ENCODE results near the gene TUT1. TPM values are rescaled to one million over a fixed set of nuclear protein-coding genes. Genes with fewer than 3 reads are reported as not detected.
"Not testable (repeated sequence)": the region's sequence is repeated elsewhere in the genome, so short reads cannot be mapped to it uniquely, and the experiment has no call there.

Gene TUT1
- total RNA-seq, 1 experiment from 2014 or later, result 26.0 TPM

- ChIA-PET POLR2A (interaction anchor here (0.6 to 6.6 kb wide), 51 partner anchors 9 to 1653 kb away, joined by 3 to 164 read pairs (median 7); partner anchors contain the start of genes AHNAK, B3GAT3, C11orf98 and CSKMT), CTCF (interaction anchor here (0.6 to 3.9 kb wide), 26 partner anchors 15 to 211 kb away, joined by 3 to 39 read pairs (median 4); partner anchors contain the start of genes B3GAT3, C11orf98, CSKMT and EML3)
- peak overlapping the region; percentile 95 for H3K27ac Mint-ChIP-seq (ENCODE audit: low read depth, unreplicated experiment)
- TF ChIP-seq, protein P1, sequence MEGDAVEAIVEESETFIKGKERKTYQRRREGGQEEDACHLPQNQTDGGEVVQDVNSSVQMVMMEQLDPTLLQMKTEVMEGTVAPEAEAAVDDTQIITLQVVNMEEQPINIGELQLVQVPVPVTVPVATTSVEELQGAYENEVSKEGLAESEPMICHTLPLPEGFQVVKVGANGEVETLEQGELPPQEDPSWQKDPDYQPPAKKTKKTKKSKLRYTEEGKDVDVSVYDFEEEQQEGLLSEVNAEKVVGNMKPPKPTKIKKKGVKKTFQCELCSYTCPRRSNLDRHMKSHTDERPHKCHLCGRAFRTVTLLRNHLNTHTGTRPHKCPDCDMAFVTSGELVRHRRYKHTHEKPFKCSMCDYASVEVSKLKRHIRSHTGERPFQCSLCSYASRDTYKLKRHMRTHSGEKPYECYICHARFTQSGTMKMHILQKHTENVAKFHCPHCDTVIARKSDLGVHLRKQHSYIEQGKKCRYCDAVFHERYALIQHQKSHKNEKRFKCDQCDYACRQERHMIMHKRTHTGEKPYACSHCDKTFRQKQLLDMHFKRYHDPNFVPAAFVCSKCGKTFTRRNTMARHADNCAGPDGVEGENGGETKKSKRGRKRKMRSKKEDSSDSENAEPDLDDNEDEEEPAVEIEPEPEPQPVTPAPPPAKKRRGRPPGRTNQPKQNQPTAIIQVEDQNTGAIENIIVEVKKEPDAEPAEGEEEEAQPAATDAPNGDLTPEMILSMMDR (IDR thresholded peaks at IDR 0.05; ENCODE audit: unreplicated experiment), result no peak
- intact Hi-C loops (cut with micrococcal nuclease), result loop anchor here (2.0 to 5.0 kb wide), 2 partner anchors 21 to 80 kb away; partner anchors contain the start of genes EML3, LBHD1, ROM1 and UQCC3
- H3K4me3 Mint-ChIP-seq (ENCODE audit: unreplicated experiment), result peak overlapping the region; percentile 96
- H3K4me1 Mint-ChIP-seq (ENCODE audit: insufficient read depth, unreplicated experiment), result peaks cover 12% of the 10 kb centered on the region
- BruUV-seq (replicated peaks), result TSS peak; percentile 97
- peaks cover 82% of the 10 kb centered on the region for H3K36me3 Mint-ChIP-seq (ENCODE audit: insufficient read depth, unreplicated experiment)
- DNase-seq (ENCODE audit: unreplicated experiment), result no peak
- H3K27me3 Mint-ChIP-seq (ENCODE audit: insufficient read depth, unreplicated experiment), result no peaks in the 10 kb centered on the region
- H3K9me3 Mint-ChIP-seq (ENCODE audit: unreplicated experiment), result no peaks in the 10 kb centered on the region
These were observed 958 bp upstream of the TUT1 start for GRCh38 chr11:62592146-62592815.

- ChIA-PET POLR2A (interaction anchor here (0.6 to 6.6 kb wide), 8 partner anchors 12 to 1896 kb away, joined by 3 to 164 read pairs (median 4); partner anchors contain the start of genes B3GAT3, EEF1G and MTA2), CTCF (interaction anchor here (0.6 to 1.3 kb wide), 9 partner anchors 16 to 274 kb away, joined by 3 to 4 read pairs (median 4); partner anchors contain the start of gene EEF1G)
- peaks cover 78% of the 10 kb centered on the region for H3K36me3 Mint-ChIP-seq (ENCODE audit: insufficient read depth, unreplicated experiment)
- intact Hi-C loops (cut with micrococcal nuclease), result no loop called here
- peak overlapping the region; percentile 96 for H3K4me3 Mint-ChIP-seq (ENCODE audit: unreplicated experiment)
- TF ChIP-seq, protein P1 (IDR thresholded peaks at IDR 0.05; ENCODE audit: unreplicated experiment), result no peak
- no peaks in the 10 kb centered on the region for H3K27me3 Mint-ChIP-seq (ENCODE audit: insufficient read depth, unreplicated experiment)
- peaks cover 12% of the 10 kb centered on the region for H3K4me1 Mint-ChIP-seq (ENCODE audit: insufficient read depth, unreplicated experiment)
- BruUV-seq (replicated peaks), result no TSS peak
- no peak for DNase-seq (ENCODE audit: unreplicated experiment)
- H3K27ac Mint-ChIP-seq (ENCODE audit: low read depth, unreplicated experiment), result no peak overlapping the region
- no peaks in the 10 kb centered on the region for H3K9me3 Mint-ChIP-seq (ENCODE audit: unreplicated experiment)
These were observed 2.2 kb downstream of the TUT1 start for GRCh38 chr11:62588966-62589637.

GRCh38 chr11:62585356-62585755 lies 6.0 kb downstream of the TUT1 start:
- ChIA-PET POLR2A (interaction anchor here (0.6 to 1.1 kb wide), 4 partner anchors 9 to 479 kb away, joined by 3 to 6 read pairs (median 5); partner anchors contain the start of genes EEF1G and STX5), CTCF (interaction anchor here (0.6 to 1.7 kb wide), 3 partner anchors 42 to 244 kb away, joined by 3 to 5 read pairs (median 4); no protein-coding TSS in a partner anchor)
- H3K9me3 Mint-ChIP-seq (ENCODE audit: unreplicated experiment); BruUV-seq (replicated peaks); H3K4me3 Mint-ChIP-seq (ENCODE audit: unreplicated experiment); H3K27me3 Mint-ChIP-seq (ENCODE audit: insufficient read depth, unreplicated experiment); DNase-seq (ENCODE audit: unreplicated experiment); H3K27ac Mint-ChIP-seq (ENCODE audit: low read depth, unreplicated experiment); H3K4me1 Mint-ChIP-seq (ENCODE audit: insufficient read depth, unreplicated experiment); intact Hi-C loops (cut with micrococcal nuclease): not testable (repeated sequence)
- H3K36me3 Mint-ChIP-seq (ENCODE audit: insufficient read depth, unreplicated experiment), result peaks cover 81% of the 10 kb centered on the region

GRCh38 chr11:62581735-62582134 lies 9.6 kb downstream of the TUT1 start:
- H3K36me3 Mint-ChIP-seq (ENCODE audit: insufficient read depth, unreplicated experiment), result peaks cover 86% of the 10 kb centered on the region
- CTCF ChIA-PET; intact Hi-C loops (cut with micrococcal nuclease); H3K27ac Mint-ChIP-seq (ENCODE audit: low read depth, unreplicated experiment); H3K27me3 Mint-ChIP-seq (ENCODE audit: insufficient read depth, unreplicated experiment); BruUV-seq (replicated peaks); H3K4me3 Mint-ChIP-seq (ENCODE audit: unreplicated experiment); H3K4me1 Mint-ChIP-seq (ENCODE audit: insufficient read depth, unreplicated experiment); H3K9me3 Mint-ChIP-seq (ENCODE audit: unreplicated experiment); DNase-seq (ENCODE audit: unreplicated experiment): not testable (repeated sequence)
- POLR2A ChIA-PET, result interaction anchor here (0.7 to 2.5 kb wide), 3 partner anchors 8 to 10 kb away, joined by 3 to 9 read pairs (median 5); partner anchors contain the start of genes EEF1G and TUT1

Data from MCF 10A (cell line).